WTC11 (cell line): ENCODE data around the gene SPTLC3. TPM values are rescaled to one million over a fixed set of nuclear protein-coding genes. Genes with fewer than 3 reads are reported as not detected.

Experiments
- ATAC-seq: fragments of 200-7000 bp; cut with Tn5 transposase; 2 replicates; pipeline ENCODE4 v1.10.0; 2021; ENCODE audit warnings: mild to moderate bottlenecking, moderate library complexity
- CTCF ChIA-PET: fragments of 300-600 bp; sonication (Branson Sonifier 250); formaldehyde crosslinking; loops from one replicate; lab custom pipeline; 2021; ENCODE audit warnings: antibody characterized with exemption; lab: Charles Lee
- POLR2A ChIA-PET: fragments of 350-600 bp; sonication (Branson Sonifier 250); formaldehyde crosslinking; loops from one replicate; lab custom pipeline; 2021; ENCODE audit warnings: antibody characterized with exemption; lab: Charles Lee
- DNase-seq: peaks from one replicate; pipeline ENCODE4 v3.0.0; 2021; ENCODE audit warnings: low spot score
- H3K27ac Mint-ChIP-seq: 2 replicates; pipeline ENCODE4 v1.8.0; 2021; ENCODE audit warnings: mixed read lengths
- H3K27me3 Mint-ChIP-seq: 2 replicates; pipeline ENCODE4 v1.8.0; 2021; ENCODE audit warnings: low read depth, mild to moderate bottlenecking, moderate library complexity, mixed read lengths
- H3K36me3 Mint-ChIP-seq: 2 replicates; pipeline ENCODE4 v1.8.0; 2021; ENCODE audit warnings: mixed read lengths
- H3K4me1 Mint-ChIP-seq: 2 replicates; pipeline ENCODE4 v1.8.0; 2022; ENCODE audit warnings: mixed read lengths
- H3K4me3 Mint-ChIP-seq: 2 replicates; pipeline ENCODE4 v1.8.0; 2021; ENCODE audit warnings: mild to moderate bottlenecking, moderate library complexity, mixed read lengths
- H3K9me3 Mint-ChIP-seq: 2 replicates; pipeline ENCODE4 v1.8.0; 2021; ENCODE audit warnings: mixed read lengths
- ATF1 ChIP-seq: sonication (generic); formaldehyde crosslinking; IDR thresholded peaks from 2 replicates; pipeline ENCODE4 v1.8.1; 2023; ENCODE audit warnings: mild to moderate bottlenecking, moderate library complexity, missing genetic modification reagents
- ESRRA ChIP-seq: sonication (generic); formaldehyde crosslinking; IDR thresholded peaks from 2 replicates; pipeline ENCODE4 v1.8.1; 2022; ENCODE audit warnings: mild to moderate bottlenecking, missing genetic modification reagents, borderline replicate concordance
- FOXP1 ChIP-seq: sonication (generic); formaldehyde crosslinking; IDR thresholded peaks from 2 replicates; pipeline ENCODE4 v1.8.0; 2022; ENCODE audit warnings: missing genetic modification reagents, mild to moderate bottlenecking, moderate library complexity, borderline replicate concordance
- GTF2I ChIP-seq: fragments of 250-450 bp; sonication (Bioruptor Pico); conservative IDR thresholded peaks from 2 replicates; pipeline ENCODE4 v1.4.0; 2021; ENCODE audit warnings: mild to moderate bottlenecking
- HMGA2 ChIP-seq: fragments of 250-450 bp; sonication (Bioruptor Pico); IDR thresholded peaks from 2 replicates; pipeline ENCODE4 v1.4.0; 2021; ENCODE audit warnings: mild to moderate bottlenecking, moderate library complexity
- MYBL2 ChIP-seq: sonication (generic); formaldehyde crosslinking; IDR thresholded peaks from 2 replicates; pipeline ENCODE4 v1.8.1; 2023; ENCODE audit warnings: mild to moderate bottlenecking, moderate library complexity, missing genetic modification reagents
- NR3C1 ChIP-seq: sonication (generic); formaldehyde crosslinking; conservative IDR thresholded peaks from 2 replicates; pipeline ENCODE4 v1.8.1; 2023; ENCODE audit warnings: low read depth, mild to moderate bottlenecking, missing genetic modification reagents
- RELA ChIP-seq: sonication (generic); formaldehyde crosslinking; IDR thresholded peaks from 2 replicates; pipeline ENCODE4 v1.8.1; 2022; ENCODE audit warnings: missing genetic modification reagents, mild to moderate bottlenecking, borderline replicate concordance
- SP1 ChIP-seq: sonication (generic); formaldehyde crosslinking; conservative IDR thresholded peaks from 2 replicates; pipeline ENCODE4 v1.8.1; 2022; ENCODE audit warnings: missing genetic modification reagents
- TEAD1 ChIP-seq: sonication (generic); formaldehyde crosslinking; IDR thresholded peaks from 2 replicates; pipeline ENCODE4 v1.8.0; 2022; ENCODE audit warnings: mild to moderate bottlenecking, missing genetic modification reagents
- ZBTB21 ChIP-seq: sonication (generic); formaldehyde crosslinking; IDR thresholded peaks from 2 replicates; pipeline ENCODE4 v1.8.1; 2023; ENCODE audit warnings: mild to moderate bottlenecking, missing genetic modification reagents, borderline replicate concordance
- ZNF121 ChIP-seq: sonication (generic); formaldehyde crosslinking; IDR thresholded peaks from 2 replicates; pipeline ENCODE4 v1.8.0; 2023; ENCODE audit warnings: missing genetic modification reagents
- ZNF396 ChIP-seq: fragments of 250-450 bp; sonication (Bioruptor Pico); IDR thresholded peaks from 2 replicates; pipeline ENCODE4 v1.8.0; 2021; ENCODE audit warnings: mild to moderate bottlenecking, moderate library complexity, borderline replicate concordance
- ZNF416 ChIP-seq: fragments of 250-450 bp; sonication (Bioruptor Pico); IDR thresholded peaks from 2 replicates; pipeline ENCODE4 v1.9.0; 2021; ENCODE audit warnings: mild to moderate bottlenecking, inconsistent platforms
- ZNF423 ChIP-seq: fragments of 250-450 bp; sonication (Bioruptor Pico); IDR thresholded peaks from 2 replicates; pipeline ENCODE4 v2.1.2; 2022; ENCODE audit warnings: mild to moderate bottlenecking, moderate library complexity
- total RNA-seq: library from RNA; stranded (reverse); gene quantifications from 3 replicates; pipeline ENCODE4 v1.2.3, GENCODE V29; 2021
- TF ChIP-seq, protein P1 (sequence below): sonication (generic); formaldehyde crosslinking; IDR thresholded peaks from 2 replicates; pipeline ENCODE4 v1.8.1; 2023; ENCODE audit warnings: mild to moderate bottlenecking, missing genetic modification reagents, moderate library complexity
- TF ChIP-seq, protein P2 (sequence below): fragments of 250-450 bp; sonication (Bioruptor Pico); IDR thresholded peaks from 2 replicates; pipeline ENCODE4 v1.9.0; 2021; ENCODE audit warnings: mild to moderate bottlenecking
- TF ChIP-seq, protein P3 (sequence below): sonication (generic); formaldehyde crosslinking; IDR thresholded peaks from 2 replicates; pipeline ENCODE4 v1.8.1; 2023; ENCODE audit warnings: mild to moderate bottlenecking, missing genetic modification reagents, moderate library complexity
- TF ChIP-seq, protein P4 (sequence below): fragments of 250-450 bp; sonication (Bioruptor Pico); IDR thresholded peaks from 2 replicates; pipeline ENCODE4 v1.9.0; 2021; ENCODE audit warnings: moderate library complexity, mild to moderate bottlenecking, inconsistent platforms, borderline replicate concordance
- TF ChIP-seq, protein P5 (sequence below): sonication (generic); formaldehyde crosslinking; IDR thresholded peaks from 2 replicates; pipeline ENCODE4 v1.8.0; 2022; ENCODE audit warnings: mild to moderate bottlenecking, missing genetic modification reagents
- TF ChIP-seq, protein P6 (sequence below): sonication (generic); formaldehyde crosslinking; IDR thresholded peaks from 2 replicates; pipeline ENCODE4 v1.8.1; 2023; ENCODE audit warnings: mild to moderate bottlenecking, missing genetic modification reagents

Gene SPTLC3
- total RNA-seq, 1 experiment from 2014 or later: 0.13 TPM

DNA sequence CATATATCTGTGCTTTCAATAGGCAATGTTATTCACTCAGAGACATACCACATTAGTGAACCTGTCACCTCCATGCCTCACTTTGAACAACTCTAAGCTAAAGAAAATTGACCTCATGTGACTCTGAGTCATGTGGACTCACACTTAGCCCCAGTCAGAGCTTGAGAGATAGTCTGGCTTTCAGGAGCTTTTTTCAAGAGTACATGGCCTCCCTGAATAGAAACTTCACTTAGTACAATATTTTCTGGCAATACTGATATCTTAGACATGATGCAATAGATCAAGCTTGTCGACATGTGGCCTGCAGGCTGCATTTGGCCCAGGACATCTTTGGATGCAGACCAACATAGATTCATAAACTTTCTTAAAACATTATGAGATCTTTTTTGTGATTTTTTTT, 8.5 kb downstream of the SPTLC3 start (continued):
- no peak for TF ChIP-seq NR3C1 (CRISPR knock-in tag)

DNA sequence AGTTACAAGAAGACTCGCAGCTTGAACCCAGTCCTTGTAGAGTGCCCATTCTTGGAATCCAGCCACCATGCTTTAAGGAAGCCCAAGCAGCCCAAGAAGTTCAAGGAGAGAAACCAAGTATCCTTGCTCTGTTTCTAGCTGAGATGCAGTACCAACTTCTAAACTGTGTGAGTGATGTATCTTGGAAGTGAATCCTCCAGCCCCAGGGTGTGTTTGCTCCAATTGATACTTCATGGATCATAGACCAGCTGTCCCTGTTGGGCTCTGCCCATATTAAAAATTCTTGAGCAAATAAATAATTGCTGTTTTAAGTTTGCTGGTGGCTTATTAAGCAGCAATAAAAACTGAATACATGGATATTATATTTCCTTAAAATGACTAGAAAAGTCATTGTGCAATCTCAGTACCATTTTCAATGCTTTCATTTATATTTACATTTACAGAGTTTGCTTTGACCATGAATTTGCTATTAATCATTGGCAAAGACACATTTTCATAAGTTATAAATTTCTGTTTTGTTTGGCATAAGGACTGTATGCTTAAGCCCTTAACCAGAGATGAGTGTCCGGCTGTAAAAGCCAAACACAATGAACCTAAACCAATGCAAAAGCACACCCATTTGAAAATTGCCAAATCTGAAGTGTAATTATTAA, 9.2 kb downstream of the SPTLC3 start:
- peaks cover 9% of the 10 kb centered on the region for H3K4me1 Mint-ChIP-seq
- ChIA-PET POLR2A (no interaction called here), CTCF (interaction anchor here (0.6 kb wide), 1 partner anchor 754 kb away, joined by 3 read pairs; no protein-coding TSS in a partner anchor)
- TF ChIP-seq SP1 (CRISPR knock-in tag): no peak
- TF ChIP-seq TEAD1 (CRISPR knock-in tag): no peak
- no peak for TF ChIP-seq ZNF416 (CRISPR knock-in tag)
- no peak for TF ChIP-seq MYBL2 (CRISPR knock-in tag)
- TF ChIP-seq ZNF396 (CRISPR knock-in tag): no peak
- no peak for TF ChIP-seq ZNF423 (CRISPR knock-in tag)
- no peak for TF ChIP-seq ZBTB21 (CRISPR knock-in tag)
- TF ChIP-seq, protein P1, sequence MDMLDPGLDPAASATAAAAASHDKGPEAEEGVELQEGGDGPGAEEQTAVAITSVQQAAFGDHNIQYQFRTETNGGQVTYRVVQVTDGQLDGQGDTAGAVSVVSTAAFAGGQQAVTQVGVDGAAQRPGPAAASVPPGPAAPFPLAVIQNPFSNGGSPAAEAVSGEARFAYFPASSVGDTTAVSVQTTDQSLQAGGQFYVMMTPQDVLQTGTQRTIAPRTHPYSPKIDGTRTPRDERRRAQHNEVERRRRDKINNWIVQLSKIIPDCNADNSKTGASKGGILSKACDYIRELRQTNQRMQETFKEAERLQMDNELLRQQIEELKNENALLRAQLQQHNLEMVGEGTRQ: no peak
- TF ChIP-seq, protein P2, sequence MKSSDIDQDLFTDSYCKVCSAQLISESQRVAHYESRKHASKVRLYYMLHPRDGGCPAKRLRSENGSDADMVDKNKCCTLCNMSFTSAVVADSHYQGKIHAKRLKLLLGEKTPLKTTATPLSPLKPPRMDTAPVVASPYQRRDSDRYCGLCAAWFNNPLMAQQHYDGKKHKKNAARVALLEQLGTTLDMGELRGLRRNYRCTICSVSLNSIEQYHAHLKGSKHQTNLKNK (CRISPR knock-in tag): no peak
- no peak for TF ChIP-seq ATF1 (CRISPR knock-in tag)
- TF ChIP-seq, protein P3, sequence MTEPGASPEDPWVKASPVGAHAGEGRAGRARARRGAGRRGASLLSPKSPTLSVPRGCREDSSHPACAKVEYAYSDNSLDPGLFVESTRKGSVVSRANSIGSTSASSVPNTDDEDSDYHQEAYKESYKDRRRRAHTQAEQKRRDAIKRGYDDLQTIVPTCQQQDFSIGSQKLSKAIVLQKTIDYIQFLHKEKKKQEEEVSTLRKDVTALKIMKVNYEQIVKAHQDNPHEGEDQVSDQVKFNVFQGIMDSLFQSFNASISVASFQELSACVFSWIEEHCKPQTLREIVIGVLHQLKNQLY (CRISPR knock-in tag): no peak
- TF ChIP-seq GTF2I (CRISPR knock-in tag): no peak
- TF ChIP-seq ZNF121 (CRISPR knock-in tag): no peak
- TF ChIP-seq HMGA2 (CRISPR knock-in tag): no peak
- TF ChIP-seq, protein P4, sequence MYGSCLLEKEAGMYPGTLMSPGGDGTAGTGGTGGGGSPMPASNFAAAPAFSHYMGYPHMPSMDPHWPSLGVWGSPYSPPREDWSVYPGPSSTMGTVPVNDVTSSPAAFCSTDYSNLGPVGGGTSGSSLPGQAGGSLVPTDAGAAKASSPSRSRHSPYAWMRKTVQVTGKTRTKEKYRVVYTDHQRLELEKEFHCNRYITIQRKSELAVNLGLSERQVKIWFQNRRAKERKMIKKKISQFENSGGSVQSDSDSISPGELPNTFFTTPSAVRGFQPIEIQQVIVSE: no peak
- no peak for TF ChIP-seq ESRRA
- TF ChIP-seq, protein P5, sequence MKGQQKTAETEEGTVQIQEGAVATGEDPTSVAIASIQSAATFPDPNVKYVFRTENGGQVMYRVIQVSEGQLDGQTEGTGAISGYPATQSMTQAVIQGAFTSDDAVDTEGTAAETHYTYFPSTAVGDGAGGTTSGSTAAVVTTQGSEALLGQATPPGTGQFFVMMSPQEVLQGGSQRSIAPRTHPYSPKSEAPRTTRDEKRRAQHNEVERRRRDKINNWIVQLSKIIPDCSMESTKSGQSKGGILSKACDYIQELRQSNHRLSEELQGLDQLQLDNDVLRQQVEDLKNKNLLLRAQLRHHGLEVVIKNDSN (CRISPR knock-in tag): no peak
- TF ChIP-seq, protein P6, sequence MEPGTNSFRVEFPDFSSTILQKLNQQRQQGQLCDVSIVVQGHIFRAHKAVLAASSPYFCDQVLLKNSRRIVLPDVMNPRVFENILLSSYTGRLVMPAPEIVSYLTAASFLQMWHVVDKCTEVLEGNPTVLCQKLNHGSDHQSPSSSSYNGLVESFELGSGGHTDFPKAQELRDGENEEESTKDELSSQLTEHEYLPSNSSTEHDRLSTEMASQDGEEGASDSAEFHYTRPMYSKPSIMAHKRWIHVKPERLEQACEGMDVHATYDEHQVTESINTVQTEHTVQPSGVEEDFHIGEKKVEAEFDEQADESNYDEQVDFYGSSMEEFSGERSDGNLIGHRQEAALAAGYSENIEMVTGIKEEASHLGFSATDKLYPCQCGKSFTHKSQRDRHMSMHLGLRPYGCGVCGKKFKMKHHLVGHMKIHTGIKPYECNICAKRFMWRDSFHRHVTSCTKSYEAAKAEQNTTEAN (CRISPR knock-in tag): no peak
- no peak for TF ChIP-seq FOXP1
- no peak for TF ChIP-seq RELA (CRISPR knock-in tag)
- H3K9me3 Mint-ChIP-seq: peaks cover 26% of the 10 kb centered on the region
- H3K4me3 Mint-ChIP-seq: no peak overlapping the region
- DNase-seq (no peak), ATAC-seq (no peak)
- peaks cover 19% of the 10 kb centered on the region for H3K36me3 Mint-ChIP-seq
- H3K27me3 Mint-ChIP-seq: peaks cover 4% of the 10 kb centered on the region; the same call in 1 of the 2 replicates
- H3K27ac Mint-ChIP-seq: no peak overlapping the region
